SU-DHL-6 (cell line): ENCODE results near the gene XYLB.

Experiments used
- H2AFZ ChIP-seq: fragments of 200-600 bp; sonication (generic); 2 replicates; pipeline ENCODE4 v1.6.1; 2014; ENCODE audit warnings: low read depth, mild to moderate bottlenecking, moderate library complexity, mixed read lengths, antibody characterized with exemption, low read length; ENCODE audit not compliant: severe bottlenecking
- H3F3A ChIP-seq: fragments of 200-600 bp; shearing (Covaris generic); 2 replicates; pipeline ENCODE4 v1.6.0; 2016; ENCODE audit warnings: antibody characterized with exemption, mild to moderate bottlenecking; ENCODE audit not compliant: insufficient read depth
- H3K27ac ChIP-seq: fragments of 200-600 bp; sonication (generic); 2 replicates; pipeline ENCODE4 v1.5.1; 2016; ENCODE audit warnings: low read depth, mild to moderate bottlenecking, low read length, moderate library complexity, mixed read lengths
- H3K27me3 ChIP-seq: fragments of 200-600 bp; sonication (generic), shearing (Covaris generic); 2 replicates; pipeline ENCODE4 v1.6.0; 2014; ENCODE audit warnings: mild to moderate bottlenecking, low read length
- H3K36me3 ChIP-seq: fragments of 200-600 bp; sonication (generic); 2 replicates; pipeline ENCODE4 v1.6.1; 2014; ENCODE audit warnings: mild to moderate bottlenecking, low read length, mixed read lengths
- H3K4me2 ChIP-seq: fragments of 300-600, 200-600 bp; shearing (Covaris generic), sonication (generic); 2 replicates; pipeline ENCODE4 v1.6.0; 2014; ENCODE audit warnings: low read length, low read depth, mild to moderate bottlenecking; ENCODE audit not compliant: poor library complexity, severe bottlenecking
- H3K4me3 ChIP-seq: fragments of 200-600 bp; sonication (generic); 2 replicates; pipeline ENCODE4 v1.5.1; 2014; ENCODE audit warnings: antibody characterized with exemption, low read length, mild to moderate bottlenecking, mixed read lengths; ENCODE audit not compliant: insufficient read depth, poor library complexity, severe bottlenecking
- H3K79me2 ChIP-seq: fragments of 200-600 bp; sonication (generic); 2 replicates; pipeline ENCODE4 v1.6.1; 2014; ENCODE audit warnings: mild to moderate bottlenecking, low read length, moderate library complexity; ENCODE audit not compliant: insufficient read depth
- H3K9ac ChIP-seq: fragments of 200-600 bp; sonication (generic); 2 replicates; pipeline ENCODE4 v1.7.0; 2014; ENCODE audit warnings: mild to moderate bottlenecking, low read length
- H3K9me2 ChIP-seq: fragments of 200-600 bp; sonication (generic); replicated peaks from 2 replicates; pipeline ENCODE4 v1.6.1; 2014; ENCODE audit warnings: low read length; ENCODE audit not compliant: insufficient read depth
- H3K9me3 ChIP-seq: fragments of 200-600 bp; sonication (generic); 2 replicates; pipeline ENCODE4 v1.6.1; 2014; ENCODE audit warnings: low read length, mixed read lengths; ENCODE audit not compliant: insufficient read depth
- H4K20me1 ChIP-seq: fragments of 200-600 bp; sonication (generic); 2 replicates; pipeline ENCODE4 v1.6.1; 2014; ENCODE audit warnings: low read depth, mild to moderate bottlenecking, antibody characterized with exemption, low read length, moderate library complexity, mixed read lengths
- CTCF ChIP-seq: fragments of 200-600 bp; sonication (generic); IDR thresholded peaks from one replicate; pipeline ENCODE4 v1.5.1; 2017; ENCODE audit warnings: antibody characterized with exemption, mild to moderate bottlenecking, low read length, moderate library complexity; ENCODE audit not compliant: insufficient read depth, poor library complexity, severe bottlenecking
- EZH2phosphoT487 ChIP-seq: fragments of 200-600 bp; sonication (generic), shearing (Covaris generic); conservative IDR thresholded peaks from 2 replicates; pipeline ENCODE4 v1.6.1; 2018; ENCODE audit warnings: mild to moderate bottlenecking, antibody characterized with exemption, low read length, moderate library complexity, mixed read lengths

Gene XYLB

GRCh38 chr3:38382506-38383080 lies 36.0 kb downstream of the XYLB start:
- Histone ChIP-seq H3K27ac (no peak overlapping the region), H3K9ac (no peak overlapping the region), H3K4me2 (no peak overlapping the region), H3F3A (no peaks in the 10 kb centered on the region), H2AFZ (no peak overlapping the region), H3K4me3 (no peak overlapping the region), H3K79me2 (no peaks in the 10 kb centered on the region), H4K20me1 (no peaks in the 10 kb centered on the region), H3K9me3 (no peaks in the 10 kb centered on the region), H3K36me3 (peaks cover 8% of the 10 kb centered on the region; the same call in 1 of the 2 replicates), H3K9me2 (no peaks in the 10 kb centered on the region), H3K27me3 (no peaks in the 10 kb centered on the region)
- TF ChIP-seq CTCF: no peak

- no peaks in the 10 kb centered on the region for H3K27me3 ChIP-seq
- no peak overlapping the region for H3K27ac ChIP-seq
- no peaks in the 10 kb centered on the region for H3K9me2 ChIP-seq
- H3K9ac ChIP-seq: no peak overlapping the region
- no peaks in the 10 kb centered on the region for H4K20me1 ChIP-seq
- no peaks in the 10 kb centered on the region for H3F3A ChIP-seq
- no peaks in the 10 kb centered on the region for H3K79me2 ChIP-seq
- TF ChIP-seq CTCF (no peak), EZH2phosphoT487 (no peak)
- no peak overlapping the region for H2AFZ ChIP-seq
- H3K9me3 ChIP-seq: no peaks in the 10 kb centered on the region
- no peak overlapping the region for H3K4me3 ChIP-seq
- H3K4me2 ChIP-seq: no peak overlapping the region
- H3K36me3 ChIP-seq: peaks cover 8% of the 10 kb centered on the region; the same call in 1 of the 2 replicates
Observed at GRCh38 chr3:38383156-38383875, 36.7 kb downstream of the XYLB start.

GRCh38 chr3:38386992-38387750 lies 40.6 kb downstream of the XYLB start:
- H3K4me2 ChIP-seq: no peak overlapping the region
- H3F3A ChIP-seq: no peaks in the 10 kb centered on the region
- no peaks in the 10 kb centered on the region for H3K27me3 ChIP-seq

More at GRCh38 chr3:38386992-38387750, 40.6 kb downstream of the XYLB start:
- Histone ChIP-seq H3K9me2 (no peaks in the 10 kb centered on the region), H3K36me3 (peaks cover 3% of the 10 kb centered on the region; the same call in 1 of the 2 replicates), H3K9ac (no peak overlapping the region), H3K79me2 (no peaks in the 10 kb centered on the region), H4K20me1 (no peaks in the 10 kb centered on the region), H3K9me3 (no peaks in the 10 kb centered on the region), H3K27ac (no peak overlapping the region), H3K4me3 (no peak overlapping the region), H2AFZ (no peak overlapping the region)
- no peak for TF ChIP-seq EZH2phosphoT487
- TF ChIP-seq CTCF: no peak
